Neural progenitor cell (in vitro differentiated cells): ENCODE measurements around the gene INCENP. TPM values are rescaled to one million over a fixed set of nuclear protein-coding genes. Genes with fewer than 3 reads are reported as not detected.
A peak's percentile ranks its signal among the peaks of the same experiment; 100 is the strongest.

Experiments
- DNase-seq: peaks from one replicate; pipeline ENCODE4 v3.0.0-alpha.2; 2016; ENCODE audit warnings: low spot score
- H2AFZ ChIP-seq: fragments of 200-600 bp; sonication (generic); replicated peaks from 2 replicates; pipeline ENCODE4 v1.6.1; 2016; ENCODE audit warnings: antibody characterized with exemption
- H3F3A ChIP-seq: fragments of 200-600 bp; sonication (generic); 2 replicates; pipeline ENCODE4 v1.6.1; 2016; ENCODE audit warnings: antibody characterized with exemption, low read depth
- H3K27ac ChIP-seq: fragments of 200-600 bp; sonication (generic); 2 replicates; pipeline ENCODE4 v1.5.1; 2016; ENCODE audit warnings: mild to moderate bottlenecking
- H3K27me3 ChIP-seq: fragments of 200-600 bp; sonication (generic); 2 replicates; pipeline ENCODE4 v1.6.1; 2016; ENCODE audit warnings: mild to moderate bottlenecking, moderate library complexity
- H3K36me3 ChIP-seq: fragments of 200-600 bp; sonication (generic); 2 replicates; pipeline ENCODE4 v1.5.1; 2016
- H3K4me1 ChIP-seq: fragments of 200-600 bp; sonication (generic); 2 replicates; pipeline ENCODE4 v1.6.1; 2016; ENCODE audit warnings: mixed run types
- H3K4me2 ChIP-seq: fragments of 200-600 bp; sonication (generic); 2 replicates; pipeline ENCODE4 v1.6.1; 2016
- H3K4me3 ChIP-seq: fragments of 200-600 bp; sonication (generic); 2 replicates; pipeline ENCODE4 v1.5.1; 2016
- H3K79me2 ChIP-seq: fragments of 200-600 bp; sonication (generic); 2 replicates; pipeline ENCODE4 v1.6.1; 2016; ENCODE audit warnings: low read depth
- H3K9ac ChIP-seq: fragments of 200-600 bp; sonication (generic); 2 replicates; pipeline ENCODE4 v1.6.1; 2016
- H3K9me3 ChIP-seq: fragments of 200-600 bp; sonication (generic); 2 replicates; pipeline ENCODE4 v1.5.1; 2016; ENCODE audit warnings: low read depth
- H4K20me1 ChIP-seq: fragments of 200-600 bp; sonication (generic); 2 replicates; pipeline ENCODE4 v1.6.1; 2016; ENCODE audit warnings: low read depth
- H3K27ac Mint-ChIP-seq: 3 replicates; pipeline ENCODE4 v1.8.0; 2021; ENCODE audit warnings: mixed read lengths
- H3K27me3 Mint-ChIP-seq: 2 replicates; pipeline ENCODE4 v1.8.0; 2022; ENCODE audit warnings: low read depth, mild to moderate bottlenecking, inconsistent platforms, moderate library complexity, mixed read lengths; ENCODE audit not compliant: insufficient read depth
- H3K36me3 Mint-ChIP-seq: 3 replicates; pipeline ENCODE4 v1.8.0; 2021; ENCODE audit warnings: mixed read lengths
- H3K4me1 Mint-ChIP-seq: 3 replicates; pipeline ENCODE4 v1.8.0; 2021; ENCODE audit warnings: mixed read lengths
- H3K4me3 Mint-ChIP-seq: 3 replicates; pipeline ENCODE4 v1.8.0; 2021; ENCODE audit warnings: mild to moderate bottlenecking, moderate library complexity, mixed read lengths
- H3K9me3 Mint-ChIP-seq: 3 replicates; pipeline ENCODE4 v1.8.0; 2020; ENCODE audit warnings: mixed read lengths
- EZH2 ChIP-seq: fragments of 200-600 bp; sonication (generic); IDR thresholded peaks from 2 replicates; pipeline ENCODE4 v1.6.1; 2017; ENCODE audit warnings: antibody characterized with exemption, mild to moderate bottlenecking, moderate library complexity
- EZH2phosphoT487 ChIP-seq: fragments of 200-600 bp; sonication (generic); IDR thresholded peaks from 2 replicates; pipeline ENCODE4 v1.6.1; 2017; ENCODE audit warnings: antibody characterized with exemption
- total RNA-seq: library from RNA; depleted of rRNA; stranded (reverse); fragments of >200 nt; gene quantifications from 2 replicates; pipeline ENCODE4 v1.2.3, GENCODE V29; 2015; ENCODE audit warnings: low replicate concordance
- TF ChIP-seq, protein P1 (sequence below): fragments of 200-600 bp; sonication (generic); IDR thresholded peaks from 2 replicates; pipeline ENCODE4 v1.5.1; 2017; ENCODE audit warnings: antibody characterized with exemption, mild to moderate bottlenecking

The INCENP gene
- total RNA-seq, 1 donor from 2014 or later, result 73.9 TPM

DNA sequence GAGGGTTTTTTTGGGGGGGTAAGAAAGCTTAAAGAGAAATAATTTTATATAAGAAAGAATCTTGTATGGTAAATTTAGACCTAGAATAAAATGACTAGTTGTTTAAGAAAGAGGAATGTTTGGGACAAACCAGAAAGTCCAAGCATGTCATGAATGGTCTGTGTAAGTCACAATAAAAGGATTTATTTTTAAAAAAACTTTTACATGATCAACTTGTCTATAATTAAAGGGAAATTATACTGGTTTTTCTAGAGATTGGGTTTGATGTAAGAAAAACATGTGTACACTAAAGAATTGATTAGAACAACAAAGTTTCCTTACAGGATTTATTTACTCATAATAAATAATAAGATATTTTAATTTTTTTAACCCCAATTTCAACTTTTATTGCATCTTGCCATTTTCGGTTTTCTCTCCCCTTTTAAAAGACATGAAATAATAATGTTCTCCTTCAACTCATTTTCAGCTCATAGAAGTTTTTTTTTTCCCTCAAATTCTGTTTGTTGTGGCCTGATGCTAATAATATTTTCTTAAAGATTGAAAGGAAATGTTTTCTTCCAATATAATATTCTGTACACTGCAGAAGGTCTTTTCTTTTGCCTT is 35.4 kb upstream of the INCENP start:
- TF ChIP-seq EZH2phosphoT487, result no peak
- no peak for TF ChIP-seq EZH2
- TF ChIP-seq, protein P1, sequence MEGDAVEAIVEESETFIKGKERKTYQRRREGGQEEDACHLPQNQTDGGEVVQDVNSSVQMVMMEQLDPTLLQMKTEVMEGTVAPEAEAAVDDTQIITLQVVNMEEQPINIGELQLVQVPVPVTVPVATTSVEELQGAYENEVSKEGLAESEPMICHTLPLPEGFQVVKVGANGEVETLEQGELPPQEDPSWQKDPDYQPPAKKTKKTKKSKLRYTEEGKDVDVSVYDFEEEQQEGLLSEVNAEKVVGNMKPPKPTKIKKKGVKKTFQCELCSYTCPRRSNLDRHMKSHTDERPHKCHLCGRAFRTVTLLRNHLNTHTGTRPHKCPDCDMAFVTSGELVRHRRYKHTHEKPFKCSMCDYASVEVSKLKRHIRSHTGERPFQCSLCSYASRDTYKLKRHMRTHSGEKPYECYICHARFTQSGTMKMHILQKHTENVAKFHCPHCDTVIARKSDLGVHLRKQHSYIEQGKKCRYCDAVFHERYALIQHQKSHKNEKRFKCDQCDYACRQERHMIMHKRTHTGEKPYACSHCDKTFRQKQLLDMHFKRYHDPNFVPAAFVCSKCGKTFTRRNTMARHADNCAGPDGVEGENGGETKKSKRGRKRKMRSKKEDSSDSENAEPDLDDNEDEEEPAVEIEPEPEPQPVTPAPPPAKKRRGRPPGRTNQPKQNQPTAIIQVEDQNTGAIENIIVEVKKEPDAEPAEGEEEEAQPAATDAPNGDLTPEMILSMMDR, result no peak
- Histone ChIP-seq H4K20me1 (no peaks in the 10 kb centered on the region), H2AFZ (no peak overlapping the region), H3K79me2 (no peaks in the 10 kb centered on the region), H3K27ac (no peak overlapping the region), H3K36me3 (no peaks in the 10 kb centered on the region), H3F3A (no peaks in the 10 kb centered on the region), H3K4me3 (no peak overlapping the region), H3K27me3 (no peaks in the 10 kb centered on the region), H3K4me2 (no peak overlapping the region), H3K9me3 (peaks cover 33% of the 10 kb centered on the region), H3K4me1 (no peaks in the 10 kb centered on the region), H3K9ac (no peak overlapping the region)
- H3K36me3 Mint-ChIP-seq, result peaks cover 2% of the 10 kb centered on the region
- no peak overlapping the region for H3K4me3 Mint-ChIP-seq
- peaks cover 3% of the 10 kb centered on the region for H3K27me3 Mint-ChIP-seq
- no peaks in the 10 kb centered on the region for H3K4me1 Mint-ChIP-seq
- no peak overlapping the region for H3K27ac Mint-ChIP-seq
- DNase-seq, result peak; percentile 25
- H3K9me3 Mint-ChIP-seq, result peaks cover 24% of the 10 kb centered on the region

DNA sequence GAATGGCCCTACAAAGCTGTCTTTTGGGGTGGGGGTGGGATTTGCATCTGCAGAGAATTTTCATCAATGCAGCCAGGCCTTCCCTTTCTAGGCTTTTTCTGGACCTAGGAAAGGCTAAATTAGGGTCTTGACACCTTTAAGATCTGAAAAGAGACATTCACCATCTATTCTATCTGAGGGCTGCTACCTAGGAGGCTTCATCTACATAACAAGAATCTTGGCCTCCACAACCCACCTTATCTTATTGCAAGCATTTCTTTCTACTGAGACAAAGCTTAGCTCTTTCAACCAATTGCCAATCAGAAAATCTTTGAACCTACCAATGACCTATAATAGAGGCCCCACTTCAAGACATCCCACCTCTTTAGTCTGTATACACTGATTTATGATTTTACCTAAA is 20.7 kb upstream of the INCENP start:
- no peak overlapping the region for H3K4me2 ChIP-seq
- no peaks in the 10 kb centered on the region for H3K27me3 ChIP-seq
- H3K4me1 ChIP-seq, result no peaks in the 10 kb centered on the region
- H3K4me1 Mint-ChIP-seq, result peaks cover 7% of the 10 kb centered on the region
- H3K27ac Mint-ChIP-seq, result no peak overlapping the region
- H3F3A ChIP-seq, result no peaks in the 10 kb centered on the region
- H3K36me3 ChIP-seq, result no peaks in the 10 kb centered on the region
- no peak overlapping the region for H3K9ac ChIP-seq
- H3K9me3 Mint-ChIP-seq, result no peaks in the 10 kb centered on the region
- H4K20me1 ChIP-seq, result no peaks in the 10 kb centered on the region
- H3K27me3 Mint-ChIP-seq, result no peaks in the 10 kb centered on the region
- no peak overlapping the region for H3K4me3 Mint-ChIP-seq
- TF ChIP-seq EZH2phosphoT487, result no peak
- TF ChIP-seq, protein P1, result no peak
- no peak for TF ChIP-seq EZH2
- no peaks in the 10 kb centered on the region for H3K79me2 ChIP-seq
- no peak overlapping the region for H3K4me3 ChIP-seq
- no peaks in the 10 kb centered on the region for H3K36me3 Mint-ChIP-seq
- H2AFZ ChIP-seq, result no peak overlapping the region
- no peaks in the 10 kb centered on the region for H3K9me3 ChIP-seq
- H3K27ac ChIP-seq, result no peak overlapping the region
- no peak for DNase-seq

DNA sequence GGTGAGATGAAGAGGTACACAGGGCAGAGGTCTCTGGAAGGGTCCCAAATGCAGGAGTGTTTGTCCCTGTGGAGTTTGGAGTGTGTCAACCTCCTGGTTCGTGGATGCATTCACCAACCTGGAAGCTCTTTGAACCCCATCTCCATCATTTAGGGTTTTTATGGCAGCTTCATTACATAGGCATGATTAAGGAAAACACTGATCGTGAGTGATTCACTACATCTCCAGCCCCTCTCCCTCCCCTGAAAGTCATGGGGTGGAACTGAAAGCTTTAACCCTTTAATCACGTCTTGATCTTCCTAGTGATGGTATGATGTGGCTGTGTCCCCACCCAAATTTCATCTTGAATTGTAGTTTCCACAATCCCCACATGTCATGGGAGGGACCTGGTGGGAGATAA is 19.8 kb upstream of the INCENP start:
- no peak overlapping the region for H3K27ac Mint-ChIP-seq
- no peak overlapping the region for H3K4me2 ChIP-seq
- H3K27me3 ChIP-seq, result no peaks in the 10 kb centered on the region
- H3K27ac ChIP-seq, result no peak overlapping the region
- no peak overlapping the region for H3K4me3 ChIP-seq
- no peak overlapping the region for H3K4me3 Mint-ChIP-seq
- no peaks in the 10 kb centered on the region for H3K79me2 ChIP-seq
- H3K4me1 Mint-ChIP-seq, result peaks cover 9% of the 10 kb centered on the region
- H2AFZ ChIP-seq, result no peak overlapping the region
- no peak overlapping the region for H3K9ac ChIP-seq
- H3K36me3 ChIP-seq, result no peaks in the 10 kb centered on the region
- H3F3A ChIP-seq, result no peaks in the 10 kb centered on the region
- no peaks in the 10 kb centered on the region for H3K36me3 Mint-ChIP-seq
- no peaks in the 10 kb centered on the region for H3K9me3 Mint-ChIP-seq
- no peak for DNase-seq
- no peaks in the 10 kb centered on the region for H3K27me3 Mint-ChIP-seq
- no peaks in the 10 kb centered on the region for H3K9me3 ChIP-seq
- H3K4me1 ChIP-seq, result no peaks in the 10 kb centered on the region
- H4K20me1 ChIP-seq, result no peaks in the 10 kb centered on the region
- no peak for TF ChIP-seq EZH2
- no peak for TF ChIP-seq EZH2phosphoT487
- TF ChIP-seq, protein P1, result no peak
